ENCODE results near the gene KREMEN2. TPM values are rescaled to one million over a fixed set of nuclear protein-coding genes. Genes with fewer than 3 reads are reported as not detected.

KREMEN2 gene
- total and polyA plus RNA-seq, 2 of the 4 experiments (the other 2 are of a cell fraction): 0.03 TPM; not detected in 1

- intact Hi-C loops (cut with micrococcal nuclease): no loop called here
Observed at GRCh38 chr16:2938206-2938605, 25.9 kb upstream of the KREMEN2 start.

More at GRCh38 chr16:2938206-2938605, 25.9 kb upstream of the KREMEN2 start:
- WGBS, 2 experiments (ENCODE audit: extremely low coverage in 2 of 2, insufficient read length in 1 of 2): 100% methylated on average over 5 of the region's 12 CpGs; no CpG with 5 or more reads in 1 of the 2 experiments
- POLR2A ChIA-PET (ENCODE audit: unreplicated experiment): no interaction called here
- no peak overlapping the region for H3K4ac ChIP-seq (ENCODE audit: low read depth, low read length)
- H3K27ac ChIP-seq (ENCODE audit: insufficient read depth, low read length): no peak overlapping the region
- no peak overlapping the region for H2AK5ac ChIP-seq (ENCODE audit: low read depth, low read length)
- H3K79me1 ChIP-seq (ENCODE audit: low read depth in 1 of 2, low read length in 2 of 2): no peaks in the 10 kb centered on the region
- H3K56ac ChIP-seq (ENCODE audit: extremely low read depth, insufficient read depth, low read length): no peak overlapping the region
- H3K14ac ChIP-seq (replicated peaks; ENCODE audit: low read depth, low read length): no peak overlapping the region
- no peak overlapping the region for H2BK20ac ChIP-seq (ENCODE audit: low read depth, low read length)
- TF ChIP-seq MAZ (IDR thresholded peaks at IDR 0.05; ENCODE audit: borderline replicate concordance, low read depth, low read length): no peak
- TF ChIP-seq FOS (IDR thresholded peaks at IDR 0.05; ENCODE audit: low read depth, low read length): no peak
- no peak for TF ChIP-seq NFE2L2 (IDR thresholded peaks at IDR 0.05; ENCODE audit: low read depth, low read length)
- no peak for TF ChIP-seq CTCF (conservative IDR thresholded peaks at IDR 0.05; ENCODE audit: low read depth, low read length)
- TF ChIP-seq RCOR1 (IDR thresholded peaks at IDR 0.05; ENCODE audit: insufficient replicate concordance, low read length): no peak
- TF ChIP-seq CHD1 (IDR thresholded peaks at IDR 0.05; ENCODE audit: low read depth, low read length): no peak
- no peak for TF ChIP-seq MAFK (IDR thresholded peaks at IDR 0.05; ENCODE audit: low read depth, low read length)
- no peak for TF ChIP-seq SMC3 (IDR thresholded peaks at IDR 0.05; ENCODE audit: low read depth, low read length)
- no peak for TF ChIP-seq USF2 (IDR thresholded peaks at IDR 0.05; ENCODE audit: low read depth, low read length)
- no peak for TF ChIP-seq ELK1 (IDR thresholded peaks at IDR 0.05; ENCODE audit: borderline replicate concordance, low read depth, low read length)
- no peak for TF ChIP-seq BHLHE40 (IDR thresholded peaks at IDR 0.05; ENCODE audit: low read depth, low read length)
- H3K23ac ChIP-seq (ENCODE audit: low read depth, low read length): no peak overlapping the region
- no peak overlapping the region for H3K18ac ChIP-seq (ENCODE audit: low read depth, low read length)
- no peaks in the 10 kb centered on the region for H3K27me3 ChIP-seq (ENCODE audit: control insufficient read depth, insufficient read depth, low read length)
- H2BK15ac ChIP-seq (ENCODE audit: low read depth, low read length): no peak overlapping the region
- no peak overlapping the region for H2BK120ac ChIP-seq (ENCODE audit: low read depth, low read length)
- no peak overlapping the region for H2AK9ac ChIP-seq (replicated peaks; ENCODE audit: low read depth, low read length, poor library complexity)
- H3K9me1 ChIP-seq (ENCODE audit: insufficient read depth, low read length): no peaks in the 10 kb centered on the region
- H3K4me3 ChIP-seq (ENCODE audit: insufficient read depth, low read depth, low read length): no peak overlapping the region
- no peak overlapping the region for H3K4me2 ChIP-seq (ENCODE audit: low read depth, low read length)
- dilution Hi-C loops (cut with HindIII; ENCODE audit: low sequenced_read_pairs, unreplicated experiment) (no loop called here), in situ Hi-C loops (cut with MboI; ENCODE audit: low sequenced_read_pairs) (no loop called here)
- CTCF ChIA-PET: no interaction called here
- H3K9ac ChIP-seq (ENCODE audit: low read depth, low read length): no peak overlapping the region
- peaks cover 76% of the 10 kb centered on the region for H3K36me3 ChIP-seq (ENCODE audit: control insufficient read depth, insufficient read depth, low read length)
- no peaks in the 10 kb centered on the region for H4K20me1 ChIP-seq (ENCODE audit: insufficient read depth, low read length)
- BruUV-seq (replicated peaks): no TSS peak
- no peaks in the 10 kb centered on the region for H3K4me1 ChIP-seq (ENCODE audit: control insufficient read depth, insufficient read depth, low read length)
- H3K9me3 ChIP-seq (ENCODE audit: control insufficient read depth, insufficient read depth, low read length): no peaks in the 10 kb centered on the region
- no peak overlapping the region for H2AFZ ChIP-seq (replicated peaks; ENCODE audit: low read length, poor library complexity)
- no peak overlapping the region for H2BK5ac ChIP-seq (ENCODE audit: low read depth, low read length, poor library complexity, severe bottlenecking)
- no peak overlapping the region for H4K5ac ChIP-seq (ENCODE audit: low read depth, low read length)
- no peak for DNase-seq
- no peak overlapping the region for H4K8ac ChIP-seq (ENCODE audit: low read depth in 2 of 2, low read length in 2 of 2)
- no peak overlapping the region for H4K91ac ChIP-seq (ENCODE audit: insufficient read depth, low read depth, low read length)
- ATAC-seq (ENCODE audit: low read depth): no peak
